ENCODE measurements around the gene ELN.
"Not testable (repeated sequence)": the region's sequence is repeated elsewhere in the genome, so short reads cannot be mapped to it uniquely, and the experiment has no call there.

Gene ELN

DNA sequence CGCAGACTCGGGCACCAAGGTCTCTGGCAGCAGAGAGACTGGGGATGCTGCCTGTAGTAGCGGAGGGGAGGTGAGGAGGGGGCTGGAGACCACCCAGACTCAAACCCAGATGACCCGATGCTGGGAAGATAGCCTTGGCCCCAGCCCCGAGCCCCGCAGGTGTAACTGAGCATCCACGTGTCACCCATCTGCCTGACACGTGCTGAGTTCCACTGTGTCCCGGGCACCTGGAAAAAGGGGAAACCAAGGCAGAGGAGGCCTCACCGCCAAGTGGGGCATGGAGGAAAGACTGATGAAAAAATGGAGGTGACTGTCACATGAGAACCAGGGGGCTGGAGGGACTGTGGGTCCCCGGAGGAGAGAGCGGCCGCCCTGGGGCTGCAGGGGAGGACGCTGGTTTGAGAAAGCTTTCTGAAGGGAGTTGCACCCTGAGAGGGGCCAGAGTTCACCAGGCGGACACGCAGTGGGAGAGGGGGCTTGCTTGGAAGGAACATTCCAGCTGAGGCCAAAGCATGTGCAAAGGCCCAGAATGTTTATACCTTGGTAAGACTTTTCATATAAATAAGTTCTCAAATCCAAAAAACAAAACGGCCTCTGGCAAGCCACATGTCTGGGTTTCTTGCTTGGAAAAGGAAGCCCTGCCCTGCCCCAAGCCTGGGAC, 27.4 kb upstream of the ELN start:
- DNase-seq (ENCODE audit: low read depth), result no peak

DNA sequence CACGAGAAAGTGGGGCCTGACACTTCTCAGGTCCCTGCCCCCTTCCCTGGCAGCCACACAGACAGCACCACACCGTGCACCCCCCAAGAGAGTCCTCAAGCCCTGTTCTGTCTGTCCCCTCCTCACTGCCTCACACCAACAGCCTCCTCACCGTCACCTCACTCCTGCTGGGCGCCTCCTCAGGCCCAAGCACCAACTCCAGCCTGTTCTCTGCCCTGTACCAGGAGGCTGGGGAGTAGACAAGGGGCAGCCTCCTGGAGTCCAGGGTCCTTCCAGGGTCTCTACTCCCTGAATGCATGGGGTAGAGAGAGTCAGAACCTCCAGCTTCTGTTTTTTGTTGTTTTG, 26.9 kb upstream of the ELN start:
- no peak for DNase-seq (ENCODE audit: low read depth)

DNA sequence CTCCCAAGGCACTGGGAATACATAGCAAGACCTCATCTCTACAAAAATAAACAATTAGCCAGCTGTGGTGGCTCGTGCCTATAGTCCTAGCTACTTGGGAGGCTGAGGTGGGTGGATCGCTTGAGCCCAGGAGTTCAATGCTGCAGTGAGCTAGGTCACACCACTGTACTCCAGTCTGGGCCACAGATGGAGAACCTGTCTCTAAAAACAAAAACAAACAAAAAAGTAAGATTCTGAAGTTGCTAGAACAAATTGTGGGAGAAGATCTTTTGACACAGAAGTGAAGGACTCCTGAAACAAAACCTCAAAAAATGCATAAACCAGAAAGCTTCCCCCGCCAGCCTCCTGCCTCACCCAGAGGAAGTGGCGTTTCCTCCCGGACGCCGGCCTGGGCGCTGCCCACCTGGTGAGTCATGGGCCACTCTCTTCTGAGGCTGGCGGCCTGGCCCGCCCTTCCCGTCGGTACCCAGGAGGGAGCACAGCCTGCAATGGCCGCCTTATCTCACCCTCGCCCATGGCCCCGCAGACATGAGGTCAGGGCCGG, 25.4 kb upstream of the ELN start:
- no peak for DNase-seq (ENCODE audit: low read depth)

DNA sequence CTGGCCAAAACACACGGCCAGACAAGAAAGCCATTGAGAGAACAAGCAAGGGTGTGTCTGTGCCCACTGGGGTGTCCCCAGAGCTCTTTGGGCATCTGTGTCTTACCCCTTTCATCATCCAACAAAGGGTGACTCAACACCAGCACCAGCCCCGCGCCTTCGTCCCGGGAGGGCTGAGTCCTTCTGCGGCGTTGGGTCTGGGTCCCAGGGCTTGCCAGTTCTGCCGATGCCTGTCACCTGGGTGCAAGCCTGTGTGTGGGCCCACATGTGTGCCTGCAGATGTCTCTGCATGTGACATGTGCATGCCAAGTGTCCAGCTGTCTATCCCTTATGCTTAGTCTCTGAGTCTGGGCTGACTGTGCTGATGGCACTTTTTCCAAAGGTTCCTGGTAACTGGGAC, 24.4 kb upstream of the ELN start:
- DNase-seq (ENCODE audit: low read depth), result no peak

DNA sequence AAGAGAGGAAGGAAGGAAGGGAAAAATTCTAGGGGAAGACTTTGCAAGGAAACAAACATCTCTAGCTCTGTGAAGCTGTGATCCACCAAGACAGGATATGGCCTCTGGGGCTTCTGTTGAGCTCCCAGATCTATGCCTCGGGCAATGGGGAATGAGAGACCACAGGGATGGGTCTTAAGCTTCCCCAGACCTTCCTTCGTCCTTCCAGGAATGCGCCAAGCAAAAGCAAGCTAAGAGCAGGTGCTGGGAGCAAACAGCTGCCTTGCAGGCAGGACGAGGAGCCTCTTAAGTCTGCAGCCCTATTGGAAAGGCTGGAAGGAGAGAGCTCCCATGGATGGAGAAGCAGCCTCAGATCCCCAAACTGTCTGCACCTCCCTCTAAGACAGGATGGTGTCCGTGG, 21.9 kb upstream of the ELN start:
- no peak for DNase-seq (ENCODE audit: low read depth)

DNA sequence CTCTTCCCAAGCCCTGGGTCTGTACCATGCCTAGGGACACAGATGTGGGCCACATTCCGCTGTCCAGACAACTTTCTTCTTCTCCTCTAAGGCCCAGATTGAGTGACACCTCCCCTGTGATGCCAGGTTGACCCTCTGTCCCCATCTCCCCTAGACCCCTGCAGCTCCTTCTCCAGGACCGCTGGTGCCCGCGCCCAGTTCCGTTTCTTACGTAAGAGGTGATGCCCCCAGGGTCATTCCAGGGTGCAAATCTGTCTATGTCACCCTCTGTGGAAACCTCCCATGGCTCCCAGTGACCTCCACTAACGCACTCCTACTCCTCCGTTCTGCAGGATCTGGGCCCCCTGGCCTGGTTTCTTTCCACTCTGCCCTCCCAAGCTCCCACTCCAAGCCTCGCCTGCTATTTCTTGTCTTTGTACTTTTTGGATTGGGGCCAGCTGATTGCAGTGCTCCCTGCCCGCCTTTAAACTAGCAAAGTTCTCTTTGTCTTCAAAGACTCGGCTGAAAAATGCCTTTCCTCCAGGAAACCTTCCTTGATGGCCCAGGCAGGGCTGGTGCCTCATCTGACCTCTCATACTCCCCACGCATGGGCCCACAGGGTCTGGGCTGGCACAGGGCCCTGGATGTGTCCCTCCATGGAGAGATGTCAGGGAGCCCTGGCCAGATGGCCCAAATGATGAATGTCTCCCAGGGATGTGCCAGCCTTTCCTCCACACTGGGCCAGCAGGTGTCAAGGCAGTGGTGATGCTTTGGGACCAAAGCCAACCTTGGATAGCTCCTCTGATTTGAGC, 21.3 kb upstream of the ELN start:
- DNase-seq (ENCODE audit: low read depth), result no peak

DNA sequence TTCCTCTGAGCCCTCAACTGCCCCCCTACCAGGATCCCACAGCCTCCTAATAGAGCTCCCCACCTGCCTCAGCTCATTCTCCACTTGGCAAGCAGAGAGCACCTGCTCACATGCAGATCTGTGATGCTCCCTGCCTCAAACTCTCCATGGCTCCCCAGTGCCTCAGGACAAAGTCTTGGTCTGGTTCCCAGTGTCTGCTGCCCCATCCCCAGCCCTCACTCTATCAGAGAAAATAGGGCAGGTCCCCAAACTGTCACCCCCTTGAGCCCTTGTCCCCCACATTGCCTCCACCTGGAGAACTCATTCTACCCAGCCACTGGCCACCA, 20.8 kb upstream of the ELN start:
- no peak for DNase-seq (ENCODE audit: low read depth)

DNA sequence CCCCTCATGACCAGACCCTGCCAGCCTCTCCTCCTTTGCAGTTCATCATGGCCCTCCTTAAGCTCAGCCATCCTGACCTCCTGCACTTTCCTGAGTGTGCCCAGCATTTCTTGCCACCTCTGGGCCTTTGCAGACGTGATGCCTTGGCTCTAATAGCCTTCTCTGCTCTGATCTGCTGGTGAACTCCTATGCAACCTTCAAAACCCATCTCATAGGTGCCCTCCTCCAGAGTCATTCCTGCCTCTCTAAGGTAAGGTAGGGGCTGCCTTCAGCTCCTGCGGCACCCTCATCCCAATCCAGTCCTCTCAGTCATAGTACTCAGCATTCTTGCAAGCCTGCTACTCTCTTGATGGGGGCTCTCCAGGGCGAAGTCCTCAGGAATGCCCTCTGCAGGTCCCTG, 19.3 kb upstream of the ELN start:
- no peak for DNase-seq (ENCODE audit: low read depth)

DNA sequence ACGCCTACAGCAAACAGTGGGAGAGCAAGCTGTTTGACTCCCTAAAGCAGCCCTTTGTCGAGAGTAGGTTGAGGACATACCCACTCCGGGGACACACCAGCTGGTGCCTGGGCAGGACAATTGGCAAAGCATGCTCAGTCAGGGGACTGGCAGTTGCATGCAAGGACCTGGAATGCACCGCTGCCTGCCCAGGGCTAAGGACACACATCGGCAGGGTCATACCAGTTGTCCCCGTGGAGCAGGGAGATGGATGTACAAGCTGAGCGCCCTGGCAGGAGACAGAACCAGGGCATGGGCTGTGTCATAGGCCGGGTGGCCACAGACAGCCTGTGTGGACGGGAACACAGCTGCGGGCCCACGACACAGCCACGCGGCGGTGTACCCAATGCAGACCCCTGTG, 18.3 kb upstream of the ELN start:
- no peak for DNase-seq (ENCODE audit: low read depth)

DNA sequence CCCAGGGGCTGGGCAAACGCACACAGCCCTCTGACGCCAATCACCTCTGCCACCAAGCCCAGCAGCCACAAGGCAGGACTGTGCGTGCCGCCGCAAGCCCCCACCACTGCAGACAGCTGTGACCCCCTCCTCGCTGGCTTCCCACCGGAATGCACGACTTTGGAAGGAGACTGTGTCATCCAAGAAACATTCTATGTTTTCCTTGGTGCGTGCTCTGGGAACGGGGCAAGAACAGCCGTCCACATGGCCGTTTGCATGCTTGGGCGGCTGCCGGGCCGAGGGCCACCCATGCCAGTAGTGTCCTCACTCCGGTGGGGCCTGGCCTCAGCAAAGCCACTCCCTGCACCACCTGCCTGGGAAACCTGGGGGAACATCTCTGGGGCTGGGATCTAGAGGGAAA, 17.6 kb upstream of the ELN start:
- DNase-seq (ENCODE audit: low read depth), result no peak

DNA sequence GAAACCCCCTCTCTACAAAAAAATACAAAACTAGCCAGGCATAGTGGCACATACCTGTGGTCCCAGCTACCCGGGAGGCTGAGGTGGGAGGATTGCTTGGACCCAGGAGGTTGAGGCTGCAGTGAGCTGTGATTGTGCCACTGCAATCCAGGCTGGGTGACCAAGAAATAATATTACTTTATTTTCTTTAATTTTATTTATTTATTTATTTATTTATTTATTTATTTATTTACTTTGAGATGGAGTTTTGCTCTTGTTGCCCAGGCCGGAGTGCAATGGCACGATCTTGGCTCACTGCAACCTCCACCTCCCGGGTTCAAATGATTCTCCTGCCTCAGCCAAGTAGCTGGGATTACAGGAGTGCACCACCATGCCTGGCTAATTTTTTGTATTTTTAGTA, 16.6 kb upstream of the ELN start:
- DNase-seq (ENCODE audit: low read depth), result not testable (repeated sequence)

DNA sequence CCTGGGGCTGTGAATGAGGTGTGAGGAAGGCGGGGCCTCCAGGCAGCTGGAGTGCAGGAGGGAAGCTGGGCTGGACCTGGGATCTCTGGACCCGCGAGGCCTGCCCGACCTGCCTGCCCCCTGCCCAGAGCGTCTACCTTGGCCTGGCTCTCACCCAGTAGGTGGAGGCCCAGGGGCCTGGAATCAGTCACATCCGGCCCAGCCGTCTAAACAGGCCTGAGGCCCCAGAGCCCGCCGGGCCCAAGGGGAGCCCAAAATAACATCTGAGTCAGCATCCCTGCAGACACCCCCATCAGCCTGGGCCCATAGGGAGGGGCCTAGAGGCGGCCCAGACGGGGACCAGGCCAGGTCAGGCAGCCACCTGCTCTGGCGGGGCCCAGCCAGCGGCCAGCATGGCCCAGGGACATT, 15.1 kb upstream of the ELN start:
- no peak for DNase-seq (ENCODE audit: low read depth)

DNA sequence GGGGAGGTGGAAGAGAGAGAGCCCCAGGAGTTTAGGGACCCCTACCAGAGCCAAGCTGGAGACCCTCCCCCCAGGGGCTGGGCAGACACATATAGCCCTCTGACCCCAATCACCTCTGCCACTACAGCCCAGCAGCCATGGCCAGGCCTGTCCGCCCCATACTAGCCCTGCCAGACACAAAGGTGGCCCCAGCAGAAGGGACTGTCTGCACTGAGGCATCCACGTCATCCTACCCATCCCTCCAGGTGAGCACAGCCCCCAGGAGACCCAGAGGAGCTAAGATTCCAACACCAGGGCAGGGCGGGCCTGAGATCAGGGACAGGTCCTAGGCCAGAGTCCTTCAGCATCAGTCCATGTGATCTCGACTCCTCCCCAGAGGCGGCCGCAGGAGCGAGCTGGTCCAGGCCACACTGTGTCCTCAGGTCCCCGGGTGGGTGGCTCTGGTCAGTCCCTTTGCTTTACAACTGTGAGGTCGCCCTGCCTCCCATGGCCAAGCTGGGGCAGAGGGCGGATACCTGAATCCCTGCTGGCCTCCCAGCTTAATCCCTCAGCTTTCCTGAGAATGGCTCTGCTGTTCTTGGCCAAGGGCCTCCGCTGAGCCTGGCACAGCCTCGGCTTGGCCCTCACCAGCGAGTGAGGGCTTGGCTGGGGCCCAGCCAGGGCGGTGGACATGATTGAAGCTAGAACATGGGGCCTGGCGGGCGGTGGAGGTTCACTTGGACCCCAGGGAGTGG, 14.3 kb upstream of the ELN start:
- no peak for DNase-seq (ENCODE audit: low read depth)

DNA sequence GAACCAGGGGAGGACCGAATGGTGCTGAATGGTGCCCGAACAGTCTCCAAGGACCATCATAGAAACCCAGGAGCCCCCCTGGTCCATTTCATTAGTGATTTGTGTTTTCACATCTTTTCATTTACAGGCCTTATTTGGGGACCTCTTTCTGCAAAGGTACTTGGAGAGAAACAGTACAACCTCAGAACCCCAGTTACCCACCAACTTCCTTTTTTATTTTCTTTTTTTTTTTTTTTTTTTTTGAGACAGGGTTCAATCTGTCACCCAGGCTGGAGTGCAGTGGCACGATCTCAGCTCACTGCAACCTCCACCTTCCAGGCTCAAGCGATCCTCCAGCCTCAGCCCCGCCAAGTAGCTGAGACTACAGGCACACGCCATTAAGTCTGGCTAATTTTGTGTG, 13.0 kb upstream of the ELN start:
- no peak for DNase-seq (ENCODE audit: low read depth)

DNA sequence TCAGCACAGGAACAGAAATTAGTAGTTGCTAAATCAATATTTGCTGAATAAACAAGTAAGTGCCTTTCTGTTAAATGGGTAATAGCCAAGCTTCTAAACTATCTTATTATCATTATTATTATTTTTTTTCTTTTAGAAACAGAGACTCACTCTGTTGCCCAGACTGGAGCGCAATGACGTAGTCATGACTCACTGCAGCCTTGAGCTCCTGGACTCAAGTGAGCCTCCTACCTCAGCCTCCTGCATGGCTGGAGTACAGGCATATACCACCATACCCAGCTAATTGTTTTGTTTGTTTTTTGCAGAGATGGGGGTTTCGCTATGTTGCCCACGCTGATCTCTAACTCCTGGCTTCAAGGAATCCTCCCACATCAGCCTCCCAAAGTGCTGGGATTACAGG, 12.3 kb upstream of the ELN start:
- no peak for DNase-seq (ENCODE audit: low read depth)

DNA sequence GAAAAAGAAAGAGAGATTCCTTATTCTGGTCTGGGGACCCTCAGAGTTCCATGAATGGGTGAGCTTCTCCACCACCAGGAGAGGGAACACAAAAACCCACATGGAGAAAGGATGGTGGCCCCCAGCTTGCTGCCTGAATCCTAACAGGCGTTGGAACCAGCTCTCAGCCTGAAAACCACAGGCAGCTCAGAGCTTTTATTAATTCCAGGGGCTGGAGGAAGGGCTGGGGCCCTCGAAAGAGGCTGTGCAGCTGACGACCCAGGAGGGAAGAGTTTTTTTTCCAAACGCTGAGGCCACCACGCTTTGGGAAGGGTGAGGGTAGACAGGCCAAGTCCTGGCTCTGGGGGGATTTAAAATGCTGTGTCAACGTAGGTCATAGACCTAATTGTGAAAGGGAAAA, 10.8 kb upstream of the ELN start:
- no peak for DNase-seq (ENCODE audit: low read depth)

DNA sequence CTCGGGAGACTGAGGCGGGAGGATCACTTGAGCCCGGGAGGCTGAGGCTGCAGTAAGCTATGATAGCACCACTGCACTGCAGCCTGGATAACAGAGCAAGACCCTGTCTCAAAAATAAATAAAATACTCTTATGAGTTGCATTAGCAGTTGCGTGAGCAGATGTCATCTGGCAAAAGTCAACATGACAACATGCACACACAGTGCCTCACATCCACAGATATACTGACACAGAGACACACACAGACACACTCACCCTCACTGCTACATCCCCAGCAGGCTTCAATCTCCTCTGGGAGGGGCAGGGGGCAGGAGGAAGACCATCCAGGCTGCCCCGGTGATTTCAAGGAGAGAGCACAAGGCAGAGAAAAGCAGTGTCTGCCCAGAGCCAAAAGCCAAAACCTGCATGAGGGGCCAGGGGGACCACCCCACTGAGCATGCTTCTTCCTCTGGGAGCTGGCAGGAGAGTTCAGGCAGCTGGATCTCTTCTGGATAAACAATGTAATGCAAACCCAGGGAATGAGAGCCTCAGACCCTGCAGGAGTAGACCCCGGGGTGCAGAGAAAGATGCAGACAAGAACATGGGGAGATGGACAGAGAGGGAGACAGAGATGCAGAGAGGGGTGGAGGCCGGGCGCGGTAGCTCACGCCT, 9.6 kb upstream of the ELN start:
- DNase-seq (ENCODE audit: low read depth), result no peak

DNA sequence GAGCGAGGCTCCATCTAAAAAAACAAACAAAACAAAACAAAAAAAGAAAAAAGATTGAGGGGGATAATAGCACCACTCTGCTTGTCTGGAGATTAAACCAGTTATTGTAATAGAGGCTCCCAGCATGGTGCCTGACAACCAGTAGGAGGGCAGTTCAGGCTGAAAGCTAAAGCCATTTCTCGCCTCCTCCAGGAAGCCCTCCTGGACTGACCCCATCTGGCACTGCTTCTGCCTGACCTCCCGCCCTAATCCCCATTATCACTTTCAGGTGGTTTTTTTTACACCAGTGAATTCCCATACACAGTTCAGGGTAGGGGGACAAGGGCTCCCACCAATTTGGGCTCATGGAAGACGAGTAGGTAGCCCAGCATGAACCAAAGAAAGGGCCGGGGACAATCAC, 8.8 kb upstream of the ELN start:
- no peak for DNase-seq (ENCODE audit: low read depth)

DNA sequence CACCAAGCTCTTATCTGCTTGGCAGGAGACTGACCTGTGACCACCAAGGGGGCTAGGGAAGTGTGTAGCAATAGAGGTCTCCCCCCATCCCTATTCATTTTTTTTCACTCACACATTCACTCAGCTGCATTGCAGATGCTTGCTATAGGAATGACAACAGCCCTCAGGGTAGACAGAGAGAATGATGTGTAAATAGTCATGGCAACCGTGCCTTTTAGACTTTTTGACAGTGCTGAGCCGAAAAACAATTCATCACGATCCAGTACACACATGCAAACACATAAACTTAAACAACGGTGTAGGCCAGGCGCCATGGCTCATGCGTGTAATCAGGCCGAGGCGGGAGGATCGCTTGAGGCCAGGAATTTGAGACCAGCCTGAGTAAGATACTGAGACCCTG, 7.6 kb upstream of the ELN start:
- no peak for DNase-seq (ENCODE audit: low read depth)

DNA sequence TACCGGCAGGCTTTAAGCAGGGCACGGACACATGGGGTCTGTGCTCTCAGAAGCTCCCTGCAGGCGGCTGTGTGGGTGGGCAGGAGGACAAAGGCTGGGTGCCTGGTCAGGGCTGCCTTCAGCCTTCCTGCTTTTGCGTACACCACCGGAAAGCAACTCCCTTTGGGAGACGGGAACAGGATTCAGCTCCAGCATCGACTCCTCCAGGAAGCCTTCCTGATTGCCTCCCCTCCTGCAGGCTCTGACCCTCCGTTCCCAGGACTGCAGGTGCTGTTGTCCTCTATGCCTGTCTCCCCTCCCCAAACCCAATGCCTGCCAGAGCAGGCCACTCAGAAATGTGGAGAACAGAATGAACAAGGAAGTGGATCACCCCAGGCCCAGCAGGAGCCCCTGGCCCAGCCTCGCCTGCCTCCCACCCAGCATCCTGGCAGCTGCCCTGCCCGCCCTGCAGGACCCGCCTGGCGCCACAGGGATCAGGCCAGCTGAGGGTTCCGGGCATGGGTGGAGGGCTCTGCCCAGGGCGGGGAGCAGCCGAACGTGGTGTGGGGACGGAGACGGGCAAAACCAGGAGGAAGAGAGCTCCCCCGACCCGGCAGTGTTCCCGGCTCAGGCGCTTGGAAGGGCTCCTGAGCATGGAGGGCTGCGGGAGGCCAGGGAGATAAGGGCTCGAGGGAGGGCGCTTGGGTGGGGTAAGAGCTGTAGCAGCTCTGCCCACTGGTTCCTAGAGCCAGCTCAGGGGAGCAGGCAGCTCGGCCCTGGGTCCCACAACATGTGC, 6.2 kb upstream of the ELN start:
- DNase-seq (ENCODE audit: low read depth), result no peak

DNA sequence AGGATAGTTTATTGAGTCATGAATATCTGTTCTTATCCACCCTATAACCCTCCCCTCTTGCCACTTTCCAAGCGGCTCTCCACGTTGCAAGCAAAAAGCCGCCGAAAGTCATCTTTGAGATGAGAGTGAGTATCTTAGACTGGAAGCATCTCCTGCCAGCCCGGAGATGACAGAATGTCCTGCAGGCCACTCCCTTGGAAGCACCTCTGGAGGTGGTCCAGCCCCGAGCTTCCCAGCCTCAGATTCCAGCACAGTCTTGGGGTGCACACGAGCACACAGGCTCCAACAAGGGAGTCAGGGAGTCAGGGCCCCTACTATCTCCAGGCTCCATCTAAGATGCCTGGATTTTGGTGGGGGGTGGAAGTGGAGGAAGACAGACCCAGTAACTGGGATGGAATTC, 5.5 kb upstream of the ELN start:
- DNase-seq (ENCODE audit: low read depth), result no peak

DNA sequence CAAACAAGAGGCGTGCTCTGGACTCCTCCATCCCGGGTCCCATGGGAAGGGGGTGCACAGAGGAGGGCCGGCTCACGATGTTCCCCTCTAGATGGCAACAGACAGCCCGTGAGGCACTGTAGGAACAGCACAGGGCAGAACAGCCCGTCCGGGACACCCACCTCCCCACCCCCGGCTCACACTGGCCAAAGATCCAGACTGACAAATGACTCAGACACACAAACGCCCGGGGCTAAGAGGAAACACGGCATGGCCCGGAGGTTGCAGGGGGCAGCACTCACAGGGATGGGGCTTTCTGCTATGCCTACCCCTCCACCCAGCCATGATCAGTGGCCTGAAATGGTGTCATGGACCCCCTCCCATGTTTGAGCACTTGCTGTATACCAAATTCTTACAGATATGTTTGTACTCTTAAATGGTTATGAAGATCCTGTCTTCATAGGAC, 4.9 kb upstream of the ELN start:
- DNase-seq (ENCODE audit: low read depth), result no peak

All from stimulated activated CD8-positive, alpha-beta memory T cell treated with anti-CD3 and anti-CD28 coated beads, Interleukin-4, amount 100 ng/mL, for 24 hours (primary cell).